ENCODE results near the gene RPH3AL.
"Not testable (repeated sequence)": the region's sequence is repeated elsewhere in the genome, so short reads cannot be mapped to it uniquely, and the experiment has no call there.

Gene RPH3AL

DNA sequence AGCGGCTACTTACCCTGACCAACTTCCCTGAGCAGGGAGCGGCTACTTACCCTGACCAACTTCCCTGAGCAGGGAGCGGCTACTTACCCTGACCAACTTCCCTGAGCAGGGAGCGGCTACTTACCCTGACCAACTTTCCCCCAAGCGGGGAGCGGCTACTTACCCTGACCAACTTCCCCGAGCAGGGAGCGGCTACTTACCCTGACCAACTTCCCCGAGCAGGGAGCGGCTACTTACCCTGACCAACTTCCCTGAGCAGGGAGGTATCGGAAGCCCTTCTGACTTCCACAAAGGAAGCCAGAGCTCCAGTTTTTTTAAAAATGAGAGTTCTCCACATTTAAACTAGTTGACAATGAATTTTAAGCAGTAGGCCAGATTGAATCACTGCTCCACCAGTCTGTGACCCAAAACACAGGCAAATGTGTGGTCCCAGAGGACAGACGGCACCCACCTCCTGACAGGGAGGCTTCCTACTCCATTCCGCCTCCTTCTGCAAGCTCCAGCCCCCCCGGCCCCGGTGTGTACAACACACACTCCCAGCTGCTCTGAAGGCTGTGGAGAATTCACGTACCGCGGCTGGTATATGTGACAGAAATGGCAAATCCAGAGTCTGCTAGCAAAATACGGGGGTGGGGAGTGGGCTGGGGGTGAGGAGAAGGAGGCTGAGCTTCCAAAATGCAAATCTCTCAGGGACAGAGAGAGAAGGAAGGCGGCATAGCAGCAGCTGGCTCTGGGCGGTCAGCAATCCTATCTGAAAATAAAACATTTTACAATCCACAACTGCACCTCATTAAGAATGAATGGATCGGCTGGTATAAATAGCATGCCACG lies 118.2 kb downstream of the RPH3AL start:
- not testable (repeated sequence) for DNase-seq

DNA sequence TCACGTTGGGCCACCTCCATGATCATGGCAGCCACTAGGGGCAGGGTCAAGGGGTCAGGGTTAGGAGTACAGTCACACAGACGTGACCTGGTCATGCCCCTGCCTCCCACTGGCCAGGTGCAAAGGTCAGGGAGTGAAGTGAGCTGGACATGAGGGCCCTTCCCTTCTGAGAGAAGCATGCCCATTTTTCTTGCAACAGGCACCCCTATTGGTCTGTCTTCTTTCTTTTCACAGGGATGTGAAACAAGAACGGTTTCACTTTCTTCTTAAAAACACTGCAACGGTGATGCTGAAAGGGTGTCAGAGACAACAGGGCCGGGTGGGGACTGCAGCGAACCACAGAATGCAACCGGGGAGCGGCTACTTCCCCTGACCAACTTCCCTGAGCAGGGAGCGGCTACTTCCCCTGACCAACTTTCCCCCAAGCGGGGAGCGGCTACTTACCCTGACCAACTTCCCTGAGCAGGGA lies 119.1 kb downstream of the RPH3AL start:
- DNase-seq = peak; percentile 7

DNA sequence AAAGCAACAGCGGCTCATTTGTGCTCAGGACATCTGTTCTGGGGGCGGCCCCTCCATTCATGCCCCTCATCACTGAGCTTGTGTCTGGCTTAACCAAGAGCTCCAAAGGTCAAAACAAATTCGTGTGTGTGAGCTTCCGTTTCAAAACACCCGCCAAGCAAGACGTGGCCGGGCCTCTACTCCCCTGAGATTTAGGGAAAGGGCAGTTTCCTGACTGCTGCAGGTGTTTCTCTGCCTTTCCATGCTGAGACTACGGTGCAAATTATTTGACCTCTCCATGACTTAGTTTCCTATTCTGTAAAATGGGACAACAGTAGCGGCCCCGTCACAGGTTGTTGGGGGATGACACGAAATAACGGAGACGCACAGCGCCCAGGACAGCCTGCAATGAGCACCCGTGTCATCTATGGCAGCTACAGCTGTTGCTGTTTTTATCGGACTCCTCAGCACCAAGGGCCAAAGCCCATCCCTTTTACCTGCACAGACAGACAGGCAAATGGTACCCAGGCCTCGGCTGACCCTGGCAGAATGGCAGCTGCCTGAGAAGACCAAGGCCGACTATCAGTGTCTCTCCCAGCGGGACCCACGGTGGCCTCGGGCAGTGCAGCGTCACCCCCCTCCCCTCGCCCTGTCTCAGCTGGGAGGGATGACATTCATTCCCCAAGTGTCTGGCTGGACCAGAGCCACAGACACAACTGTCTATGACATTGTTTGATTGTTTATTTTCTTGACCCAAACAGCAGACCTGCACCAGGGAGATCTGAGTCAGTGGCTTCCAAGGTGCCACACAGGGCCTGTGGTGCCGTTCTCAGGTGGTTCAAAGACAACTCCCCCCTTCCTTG lies 120.4 kb downstream of the RPH3AL start:
- no peak for DNase-seq

DNA sequence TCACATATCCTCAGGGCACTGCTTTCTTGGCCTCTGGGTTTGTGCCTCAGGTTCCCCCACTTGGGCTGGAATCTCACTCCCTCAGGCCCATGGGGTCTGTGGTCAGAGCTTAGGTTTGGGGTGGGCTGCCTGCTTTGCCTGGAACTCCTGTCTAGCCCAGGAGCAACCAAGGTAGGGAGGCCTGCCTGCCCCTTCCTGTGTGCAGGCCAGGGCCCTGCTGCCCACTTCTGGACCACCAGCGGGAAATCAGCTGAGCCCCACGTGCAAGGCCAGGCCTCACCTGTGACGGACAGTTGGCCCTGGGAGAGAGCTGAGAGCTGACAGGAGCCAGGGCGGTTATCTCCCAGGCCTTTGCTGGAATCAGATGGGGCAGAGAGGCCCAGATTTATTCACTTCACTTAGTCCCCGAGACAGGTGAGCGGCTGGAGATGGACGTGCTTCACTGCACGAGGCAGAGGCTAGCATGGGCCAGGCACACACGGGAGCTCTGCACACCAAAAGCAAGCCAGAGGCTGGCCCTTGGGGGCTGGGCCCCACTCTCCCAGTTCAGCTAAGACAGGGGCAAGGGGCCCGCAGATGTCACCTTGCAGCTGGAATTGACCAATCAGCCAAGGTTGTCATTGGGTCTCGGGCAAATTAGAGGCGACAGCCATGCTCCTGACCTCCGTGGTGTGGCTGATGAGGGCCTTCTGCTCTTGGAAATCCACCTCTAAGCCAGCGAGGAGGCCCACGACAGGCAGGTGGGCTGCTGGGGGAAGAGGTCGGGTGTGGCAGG lies 121.2 kb downstream of the RPH3AL start:
- DNase-seq = no peak

DNA sequence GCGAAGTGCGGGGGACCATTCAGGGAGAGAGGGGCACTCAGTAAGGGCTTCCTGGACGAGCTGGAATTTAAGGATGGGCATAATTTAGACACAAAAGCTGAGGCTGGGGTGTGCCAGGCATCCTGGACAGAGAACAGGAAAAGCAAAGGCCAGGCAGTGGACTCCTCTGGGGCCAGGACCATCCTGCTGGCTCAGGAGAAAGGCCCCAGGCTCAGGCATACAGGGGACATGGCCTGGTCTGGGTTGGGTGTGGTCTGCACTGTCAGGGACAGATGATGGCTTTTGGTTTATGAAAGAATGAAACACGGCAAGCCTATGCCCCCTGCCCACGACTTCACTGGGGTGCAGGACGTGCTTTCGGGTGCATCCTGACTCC lies 122.2 kb downstream of the RPH3AL start:
- DNase-seq = no peak

DNA sequence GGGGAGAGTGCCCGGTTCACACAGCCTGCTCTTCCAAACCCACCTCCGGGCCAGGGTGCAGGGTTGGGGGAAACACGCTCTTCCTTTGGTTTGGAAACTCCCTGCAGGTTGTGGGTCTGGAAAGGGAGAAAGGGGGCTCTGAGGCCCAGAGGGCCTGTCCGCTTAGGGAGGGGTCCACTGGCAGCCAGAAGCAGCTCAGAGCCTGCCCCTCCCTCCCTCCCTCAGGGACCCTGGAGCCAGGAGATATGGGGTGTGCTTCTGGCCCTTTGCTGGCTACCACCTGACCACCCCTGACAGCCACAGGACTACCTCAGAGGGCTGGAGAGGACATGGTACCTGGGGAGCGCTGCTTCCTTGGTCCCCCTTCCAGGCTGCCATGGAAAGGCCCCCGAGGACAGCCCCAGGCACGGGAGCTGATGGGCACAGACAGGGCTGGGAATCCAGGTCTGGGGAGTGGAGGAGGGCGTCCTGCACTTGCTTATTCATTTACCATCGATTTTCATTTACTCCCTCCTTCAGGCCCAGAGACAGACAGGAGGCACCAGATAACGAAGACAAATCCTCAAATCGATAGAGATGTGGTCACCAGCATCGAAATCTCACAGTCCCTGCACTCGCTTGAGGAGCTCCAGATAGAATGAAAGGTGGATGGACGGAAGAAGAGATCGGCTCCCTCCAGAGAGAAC lies 122.8 kb downstream of the RPH3AL start:
- no peak for DNase-seq

DNA sequence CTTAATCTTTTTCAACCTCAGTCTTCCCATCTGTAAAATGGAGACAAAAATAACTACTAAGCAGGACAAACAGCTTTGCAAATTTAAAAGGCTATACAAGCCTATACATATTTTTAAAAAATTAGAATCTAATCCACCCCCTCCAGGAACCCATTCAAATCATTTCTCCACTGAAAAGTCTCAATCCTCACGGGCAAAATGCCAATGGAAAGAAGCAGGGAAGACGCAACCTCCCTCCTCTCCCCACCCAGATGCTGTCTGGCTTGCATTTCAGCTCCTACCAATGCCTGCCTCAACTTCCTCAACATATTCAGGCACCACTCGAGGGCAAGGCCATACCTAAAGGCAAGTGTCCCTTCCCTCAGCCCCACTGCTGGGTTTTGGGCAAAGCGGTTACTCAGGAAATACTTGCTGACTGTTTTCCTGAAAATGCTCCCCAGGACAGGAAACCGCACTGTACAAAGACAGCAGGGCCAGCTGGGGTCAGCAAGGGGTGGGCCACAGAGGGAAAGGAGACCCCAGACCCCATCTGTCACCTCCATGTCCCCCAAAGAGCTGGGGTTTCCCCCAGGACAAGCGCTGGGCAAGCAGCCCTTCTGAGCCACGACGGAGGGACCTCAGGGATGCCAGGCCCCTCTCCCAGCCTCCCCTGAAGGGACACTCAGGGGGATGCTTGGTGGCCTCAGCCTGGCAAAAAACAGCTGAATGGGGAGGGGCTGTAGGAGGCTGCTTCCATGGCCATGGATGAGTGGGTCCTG lies 123.5 kb downstream of the RPH3AL start:
- no peak for DNase-seq

DNA sequence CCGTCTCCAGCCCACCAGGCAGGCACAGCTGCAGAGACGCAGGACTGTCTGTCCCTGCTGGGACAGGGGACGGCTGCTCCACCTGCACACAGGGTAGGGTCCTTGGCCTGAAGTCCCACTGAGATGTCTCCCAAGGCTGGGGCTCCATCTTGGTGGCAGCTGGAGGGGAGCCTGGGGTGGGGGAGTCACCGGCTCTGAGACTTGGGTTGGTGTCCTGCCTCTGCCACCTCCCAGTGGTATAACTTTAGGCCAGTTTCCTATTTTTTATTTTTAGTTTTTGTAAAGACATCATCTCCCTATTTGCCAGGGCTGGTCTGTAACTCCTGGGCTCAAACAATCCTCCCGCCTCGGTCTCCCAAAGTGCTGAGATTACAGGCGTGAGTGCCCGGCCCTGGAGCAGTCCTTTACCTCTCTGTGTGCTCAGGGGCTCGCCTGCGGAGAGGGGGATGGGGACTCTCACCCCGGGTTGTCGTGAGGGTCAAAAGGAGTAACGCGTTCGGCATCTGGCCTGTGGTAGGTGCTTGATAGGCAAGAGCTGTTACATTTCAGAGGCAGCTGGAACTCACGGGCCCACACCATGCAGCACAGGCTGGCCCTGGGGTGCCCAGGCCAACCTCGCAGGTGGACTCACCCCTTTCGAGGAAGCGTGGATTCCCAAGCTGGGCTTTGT lies 124.5 kb downstream of the RPH3AL start:
- DNase-seq = no peak

DNA sequence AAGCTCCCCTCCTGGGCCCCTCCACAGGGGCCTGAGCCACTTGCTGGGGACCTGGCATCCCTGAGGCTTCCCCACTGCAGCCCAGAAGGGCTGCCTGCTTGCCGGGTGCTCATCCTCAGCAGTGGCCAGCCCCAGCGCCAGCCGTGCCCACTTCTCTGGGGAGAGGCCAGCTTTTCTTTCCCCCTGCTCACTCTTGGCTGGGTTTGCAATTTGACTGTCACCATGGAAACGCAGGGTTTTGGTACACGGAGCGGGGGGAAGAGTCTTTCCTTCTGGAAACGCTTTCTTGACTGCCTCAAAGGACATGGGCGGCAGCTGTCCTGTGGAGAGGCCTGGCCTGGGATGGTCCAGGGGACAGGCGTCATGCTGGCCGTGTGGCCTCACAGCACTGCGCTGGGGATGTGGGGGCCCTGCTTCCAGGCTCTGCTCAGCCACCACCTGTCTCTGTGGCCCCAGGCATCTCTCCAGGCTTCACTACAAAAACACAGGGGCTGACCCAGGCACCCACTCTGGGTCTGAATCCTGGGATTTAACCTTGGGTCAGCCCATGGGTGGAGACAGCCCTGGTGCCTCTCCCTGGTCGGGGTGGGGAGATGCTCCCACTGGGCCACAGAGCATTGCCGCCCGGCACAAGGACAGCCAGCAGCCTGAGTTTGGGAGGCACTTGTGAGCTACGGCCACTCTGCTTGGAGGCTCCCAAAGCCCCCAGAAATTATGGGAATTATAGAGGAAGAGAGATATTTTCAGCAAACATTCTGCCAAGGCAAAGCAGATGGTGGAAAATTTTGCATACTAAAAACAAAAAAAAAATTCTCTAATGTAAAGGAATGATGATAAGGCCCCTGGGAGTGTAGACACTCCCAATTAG lies 125.3 kb downstream of the RPH3AL start:
- no peak for DNase-seq

DNA sequence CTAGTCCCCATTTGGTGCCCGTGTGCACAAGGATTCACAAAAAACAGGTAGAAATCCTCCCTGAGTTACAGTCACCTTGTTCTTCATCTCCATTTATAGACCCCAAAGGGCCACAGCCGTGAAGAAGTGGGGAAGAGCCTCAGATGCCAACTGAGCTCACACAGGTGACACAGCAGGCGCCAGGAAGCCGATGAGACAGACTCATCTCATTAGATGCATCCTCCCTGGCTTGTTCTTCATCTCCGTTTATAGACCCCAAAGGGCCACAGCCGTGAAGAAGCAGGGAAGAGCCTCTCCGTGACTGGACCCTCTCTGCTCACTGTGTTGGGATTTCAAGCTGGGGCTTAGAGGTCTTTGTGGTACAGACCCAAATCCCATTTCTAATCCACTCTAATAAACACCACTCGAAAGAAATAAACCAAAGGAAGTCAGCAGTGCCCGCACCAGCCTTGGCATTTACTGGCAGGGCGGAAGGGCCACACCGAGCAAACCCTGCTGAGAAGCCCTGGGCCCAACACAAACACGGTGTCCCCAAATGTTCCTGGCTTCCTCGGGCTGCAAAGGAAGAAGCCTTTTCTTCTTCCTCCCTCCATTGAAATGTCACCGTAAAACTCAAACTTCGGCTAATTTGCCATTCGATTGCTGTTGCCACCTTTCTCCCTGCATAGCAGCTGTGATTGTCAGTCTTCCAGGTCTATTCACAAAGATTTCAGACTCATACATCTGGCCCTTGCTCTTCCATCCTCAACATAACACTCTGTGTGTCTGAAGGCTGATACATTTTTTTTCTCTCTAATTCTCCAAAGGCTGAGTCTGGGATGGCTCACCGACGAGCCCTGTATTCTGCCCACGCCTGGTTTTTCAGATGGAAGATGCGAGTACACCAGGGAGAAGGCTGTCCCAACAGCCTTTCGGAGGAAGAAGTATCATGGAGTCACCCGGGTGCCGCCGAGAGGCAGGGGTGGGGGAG lies 126.2 kb downstream of the RPH3AL start:
- DNase-seq = no peak

DNA sequence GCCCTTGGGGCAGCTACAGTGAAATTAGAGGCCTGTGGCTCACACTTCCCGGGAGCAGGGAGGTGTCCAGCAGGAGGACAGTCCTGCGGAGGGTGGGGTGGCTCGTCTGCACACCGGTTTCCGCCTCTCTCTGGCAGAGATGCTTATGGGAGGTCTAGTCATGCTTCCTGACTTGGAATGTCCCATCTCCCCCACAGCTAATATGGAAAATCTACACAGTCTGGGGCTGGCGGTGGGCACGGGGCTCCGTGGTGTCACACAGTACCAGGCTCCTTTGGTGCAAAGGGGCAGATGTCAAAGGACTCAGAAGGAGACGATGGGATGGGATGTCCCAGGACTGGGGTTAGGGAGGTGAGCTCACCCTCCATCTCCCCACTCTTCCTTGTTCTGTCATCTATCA lies 127.1 kb downstream of the RPH3AL start:
- no peak for DNase-seq

DNA sequence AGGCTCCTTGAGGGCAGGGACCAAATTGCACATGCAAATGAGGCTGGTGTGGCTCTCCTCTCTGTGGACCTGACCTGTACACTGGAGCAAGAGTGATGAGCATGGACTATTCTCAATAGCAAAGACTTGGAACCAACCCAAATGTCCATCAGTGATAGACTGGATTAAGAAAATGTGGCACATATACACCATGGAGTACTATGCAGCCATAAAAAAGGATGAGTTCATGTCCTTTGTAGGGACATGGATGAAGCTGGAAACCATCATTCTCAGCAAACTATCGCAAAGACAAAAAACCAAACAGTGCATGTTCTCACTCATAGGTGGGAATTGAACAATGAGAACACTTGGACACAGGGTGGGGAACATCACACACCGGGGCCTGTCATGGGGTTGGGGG lies 128.0 kb downstream of the RPH3AL start:
- DNase-seq = not testable (repeated sequence)

DNA sequence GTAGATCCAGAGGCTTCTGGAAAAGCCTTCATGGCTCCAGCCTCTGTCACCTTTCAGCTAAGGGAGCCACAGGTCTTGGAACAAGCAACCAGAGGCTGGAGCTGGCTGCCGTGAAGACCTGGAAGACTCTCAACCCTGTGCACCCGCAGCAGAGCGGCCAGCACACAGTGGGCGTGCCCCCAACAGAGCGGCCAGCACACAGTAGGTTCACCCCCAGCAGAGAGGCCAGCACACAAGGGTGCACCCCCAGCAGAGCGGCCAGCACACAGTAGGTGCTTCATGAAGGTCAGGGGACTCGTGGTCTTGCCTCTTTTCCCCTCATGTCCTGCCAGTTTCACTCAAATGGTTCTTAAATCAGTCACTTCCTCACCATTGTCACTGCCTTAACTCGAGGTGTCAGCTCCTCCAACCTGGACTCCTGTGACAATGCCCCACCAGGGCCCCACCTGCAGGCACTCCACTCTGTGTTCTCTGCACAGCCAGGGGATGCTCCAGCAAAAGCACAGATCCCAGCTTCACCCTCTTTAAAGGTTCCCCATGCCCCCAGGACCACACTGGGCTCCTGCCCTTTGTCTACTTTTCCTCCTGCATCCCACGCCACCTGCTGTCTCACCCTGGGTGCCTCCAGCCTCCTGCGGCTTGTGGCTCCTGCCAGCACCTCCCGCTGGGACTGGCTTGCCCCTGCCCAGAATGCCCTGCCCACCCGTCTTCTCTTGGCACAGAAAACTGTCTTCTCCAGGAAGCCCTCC lies 128.7 kb downstream of the RPH3AL start:
- DNase-seq = no peak

DNA sequence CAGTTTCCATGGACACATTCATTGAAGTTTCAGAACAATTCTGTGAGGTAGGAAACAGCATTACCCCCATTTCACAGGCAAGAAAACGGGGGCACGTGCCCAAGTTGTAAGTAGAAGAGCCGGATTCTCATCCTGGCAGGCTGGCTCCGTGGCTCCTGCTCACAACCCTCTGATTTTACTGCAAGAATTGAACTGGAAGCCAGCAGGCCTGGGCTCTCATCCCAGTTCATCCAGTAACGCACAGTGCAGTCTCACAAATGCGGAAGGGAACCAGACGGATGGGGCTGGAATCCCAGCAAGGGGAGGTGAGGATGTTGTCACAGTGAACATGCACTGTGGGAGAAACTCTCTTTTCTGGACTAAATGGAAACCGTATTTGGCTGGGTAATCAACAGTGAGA lies 130.4 kb downstream of the RPH3AL start:
- DNase-seq = no peak

DNA sequence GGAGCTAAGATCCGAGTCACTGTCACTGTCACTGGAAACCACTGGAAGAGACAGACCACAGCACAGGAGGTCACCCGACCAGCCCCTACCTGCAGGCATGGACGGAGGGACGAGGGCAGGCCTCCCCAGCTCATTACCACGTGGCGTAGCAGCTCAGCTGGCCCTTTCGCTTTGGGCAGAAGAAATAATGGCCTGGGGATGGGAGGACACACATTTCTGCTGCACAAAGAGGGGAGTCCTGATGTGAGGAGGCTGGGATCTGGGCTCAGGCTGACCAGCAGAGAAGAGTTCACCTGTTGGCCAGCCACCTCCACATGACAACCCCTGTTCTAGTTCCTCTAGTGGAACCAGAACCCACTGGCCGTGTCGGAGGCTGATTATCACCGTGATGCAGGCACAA lies 132.9 kb downstream of the RPH3AL start:
- no peak for DNase-seq

DNA sequence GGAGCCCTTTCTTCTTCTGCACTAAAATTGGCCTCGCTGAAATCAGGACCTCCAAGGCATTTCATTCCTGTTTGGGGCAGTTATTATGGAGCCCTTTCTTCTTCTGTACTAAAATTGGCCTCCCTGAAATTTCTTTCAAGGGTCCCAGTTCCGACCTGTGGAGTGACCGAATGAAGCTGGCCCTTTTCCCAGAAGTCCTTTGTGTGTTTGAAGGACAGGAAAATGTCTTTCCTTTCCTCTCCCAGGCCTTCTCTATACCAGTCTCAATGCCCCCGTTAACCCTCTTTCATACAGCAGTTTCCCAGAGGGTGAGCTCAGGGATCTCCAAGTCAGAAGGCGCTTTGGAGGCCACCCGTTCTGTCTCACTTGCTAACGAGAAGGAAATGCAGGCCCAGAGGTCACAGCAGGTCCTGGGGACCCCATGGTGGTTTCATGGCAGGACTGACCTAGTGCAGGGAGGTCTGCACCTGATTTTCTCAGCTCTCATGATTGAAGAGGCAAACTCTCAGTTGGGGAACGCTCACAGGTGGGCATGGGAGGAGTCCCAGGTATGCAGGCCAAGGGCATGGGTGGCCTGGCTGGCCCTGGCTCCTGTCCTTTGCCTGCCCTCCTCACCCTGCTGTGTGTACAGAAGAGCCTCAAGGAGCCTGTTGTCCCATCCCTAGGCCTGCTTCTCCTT lies 134.0 kb downstream of the RPH3AL start:
- DNase-seq = no peak

DNA sequence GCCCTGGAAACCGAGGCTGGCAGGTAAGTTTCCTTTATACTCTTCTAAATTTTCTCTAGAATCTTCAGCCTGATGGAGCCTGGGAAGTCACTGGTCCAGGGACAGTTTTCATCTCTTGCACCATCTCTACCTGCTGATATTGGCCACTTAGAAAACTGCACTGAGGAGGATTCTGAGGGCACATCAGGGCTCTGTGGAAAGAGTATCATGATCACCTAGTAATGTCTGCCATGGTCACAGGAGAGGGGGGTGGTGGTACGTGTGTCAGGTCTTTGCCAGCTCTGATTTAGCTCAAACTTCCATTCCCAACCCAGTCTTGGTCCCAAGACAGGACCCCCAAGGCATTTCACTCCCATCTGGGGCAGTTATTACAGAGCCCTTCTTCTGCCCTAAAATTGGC lies 136.0 kb downstream of the RPH3AL start:
- no peak for DNase-seq

Measured in CD4-positive, alpha-beta T cell treated with Interleukin-21 for 1 hour (primary cell).